H9 (cell line): ENCODE data around the gene HS2ST1. TPM values are rescaled to one million over a fixed set of nuclear protein-coding genes. Genes with fewer than 3 reads are reported as not detected.
A peak's percentile ranks its signal among the peaks of the same experiment; 100 is the strongest.
"Not testable (repeated sequence)": the region's sequence is repeated elsewhere in the genome, so short reads cannot be mapped to it uniquely, and the experiment has no call there.

Source experiments
- DNase-seq: peaks from one replicate; pipeline ENCODE4 v3.0.0-alpha.2; 2017
- H2AFZ ChIP-seq: one replicate; pipeline ENCODE4 v1.6.1; 2013; ENCODE audit warnings: mild to moderate bottlenecking, low read length, control low read depth, moderate library complexity
- H2AK5ac ChIP-seq: 2 replicates; pipeline ENCODE4 v1.6.1; 2013; ENCODE audit warnings: low read length, control low read depth, mixed read lengths; ENCODE audit not compliant: insufficient read length
- H2BK120ac ChIP-seq: one replicate; pipeline ENCODE4 v1.6.1; 2013; ENCODE audit warnings: low read depth, mild to moderate bottlenecking, low read length, control low read depth, inconsistent platforms; ENCODE audit not compliant: poor library complexity, severe bottlenecking
- H2BK12ac ChIP-seq: 2 replicates; pipeline ENCODE4 v1.6.1; 2013; ENCODE audit warnings: low read length, control low read depth, mixed read lengths, low read depth; ENCODE audit not compliant: insufficient read length
- H2BK15ac ChIP-seq: 2 replicates; pipeline ENCODE4 v1.6.1; 2013; ENCODE audit warnings: low read depth, low read length, control low read depth
- H2BK20ac ChIP-seq: one replicate; pipeline ENCODE4 v1.6.1; 2013; ENCODE audit warnings: low read depth, mild to moderate bottlenecking, low read length, control low read depth, inconsistent platforms; ENCODE audit not compliant: poor library complexity, severe bottlenecking
- H2BK5ac ChIP-seq: 2 replicates; pipeline ENCODE4 v1.6.1; 2013; ENCODE audit warnings: low read length, control low read depth, mixed read lengths; ENCODE audit not compliant: insufficient read length
- H3K14ac ChIP-seq: 2 replicates; pipeline ENCODE4 v1.6.1; 2013; ENCODE audit warnings: low read length, control low read depth; ENCODE audit not compliant: insufficient read depth
- H3K18ac ChIP-seq: 2 replicates; pipeline ENCODE4 v1.6.1; 2013; ENCODE audit warnings: low read depth, mild to moderate bottlenecking, mixed read lengths, low read length, control low read depth; ENCODE audit not compliant: insufficient read length
- H3K23ac ChIP-seq: 2 replicates; pipeline ENCODE4 v1.6.1; 2013; ENCODE audit warnings: low read length, control low read depth, mixed read lengths, low read depth; ENCODE audit not compliant: insufficient read length
- H3K23me2 ChIP-seq: 2 replicates; pipeline ENCODE4 v1.6.1; 2013; ENCODE audit warnings: low read depth, mild to moderate bottlenecking, mixed read lengths, low read length, control low read depth; ENCODE audit not compliant: insufficient read length, poor library complexity, severe bottlenecking
- H3K27ac ChIP-seq: 2 replicates; pipeline ENCODE4 v1.5.1; 2013; ENCODE audit warnings: low read length, control low read depth, mixed read lengths, low read depth; ENCODE audit not compliant: insufficient read length
- H3K27me3 ChIP-seq: 2 replicates; pipeline ENCODE4 v1.6.1; 2013; ENCODE audit warnings: low read length, control low read depth, inconsistent platforms; ENCODE audit not compliant: insufficient read depth
- H3K4ac ChIP-seq: 2 replicates; pipeline ENCODE4 v1.6.1; 2013; ENCODE audit warnings: low read depth, mild to moderate bottlenecking, control low read depth, inconsistent platforms, low read length, moderate library complexity
- H3K4me1 ChIP-seq: 2 replicates; pipeline ENCODE4 v1.6.1; 2013; ENCODE audit warnings: low read length, control low read depth, inconsistent platforms; ENCODE audit not compliant: insufficient read depth
- H3K4me2 ChIP-seq: 2 replicates; pipeline ENCODE4 v1.6.1; 2013; ENCODE audit warnings: low read length, control low read depth, mixed read lengths; ENCODE audit not compliant: insufficient read length, insufficient read depth
- H3K56ac ChIP-seq: 2 replicates; pipeline ENCODE4 v1.6.1; 2013; ENCODE audit warnings: low read depth, mild to moderate bottlenecking, mixed read lengths, low read length, control low read depth; ENCODE audit not compliant: insufficient read length
- H3K79me1 ChIP-seq: 2 replicates; pipeline ENCODE4 v1.6.1; 2013; ENCODE audit warnings: low read depth, mild to moderate bottlenecking, moderate library complexity, low read length, control low read depth, inconsistent platforms; ENCODE audit not compliant: insufficient read depth, poor library complexity, severe bottlenecking
- H3K79me2 ChIP-seq: 2 replicates; pipeline ENCODE4 v1.6.1; 2013; ENCODE audit warnings: low read length, control low read depth, inconsistent platforms; ENCODE audit not compliant: insufficient read depth
- H3K9ac ChIP-seq: 2 replicates; pipeline ENCODE4 v1.6.1; 2013; ENCODE audit warnings: low read length, control low read depth, mixed read lengths; ENCODE audit not compliant: insufficient read length; ENCODE audit errors: extremely low read depth
- H3K9me3 ChIP-seq: one replicate; pipeline ENCODE4 v1.6.1; 2013; ENCODE audit warnings: low read depth, low read length, inconsistent platforms; ENCODE audit not compliant: control insufficient read depth
- H3T11ph ChIP-seq: one replicate; pipeline ENCODE4 v1.6.1; 2013; ENCODE audit warnings: mild to moderate bottlenecking, low read length, control low read depth, inconsistent platforms
- H4K20me1 ChIP-seq: one replicate; pipeline ENCODE4 v1.6.1; 2013; ENCODE audit not compliant: control insufficient read depth, insufficient read length, insufficient read depth
- H4K5ac ChIP-seq: 2 replicates; pipeline ENCODE4 v1.6.1; 2013; ENCODE audit warnings: low read depth, mild to moderate bottlenecking, mixed read lengths, low read length, control low read depth; ENCODE audit not compliant: insufficient read length
- H4K8ac ChIP-seq: replicated peaks from 2 replicates; pipeline ENCODE4 v1.6.1; 2013; ENCODE audit warnings: low read length, control low read depth, mixed read lengths, low read depth; ENCODE audit not compliant: insufficient read length
- H4K91ac ChIP-seq: 2 replicates; pipeline ENCODE4 v1.6.1; 2013; ENCODE audit warnings: low read depth, mild to moderate bottlenecking, moderate library complexity, mixed read lengths, low read length, control low read depth; ENCODE audit not compliant: insufficient read length
- H3K27ac Mint-ChIP-seq, 3 experiments: 2 replicates in 2 of 3; 3 replicates in 1 of 3; pipeline ENCODE4 v1.8.0; 2020 to 2021; ENCODE audit warnings: mixed read lengths in 3 of 3, mild to moderate bottlenecking in 1 of 3, moderate library complexity in 1 of 3
- H3K27me3 Mint-ChIP-seq: 2 replicates; pipeline ENCODE4 v1.8.0; 2021; ENCODE audit warnings: low read depth, mild to moderate bottlenecking, moderate library complexity, mixed read lengths
- H3K36me3 Mint-ChIP-seq, 3 experiments: 2 replicates in 2 of 3; 3 replicates in 1 of 3; pipeline ENCODE4 v1.8.0; 2020 to 2021; ENCODE audit warnings: low read depth in 3 of 3, mixed read lengths in 3 of 3; ENCODE audit not compliant: insufficient read depth in 1 of 3
- H3K4me1 Mint-ChIP-seq, 2 experiments: 2 replicates each; pipeline ENCODE4 v1.8.0; 2020; ENCODE audit warnings: mixed read lengths in 2 of 2
- H3K4me3 Mint-ChIP-seq, 2 experiments: 2 replicates in 1 of 2; 3 replicates in 1 of 2; pipeline ENCODE4 v1.8.0; 2020 to 2021; ENCODE audit warnings: mild to moderate bottlenecking in 2 of 2, mixed read lengths in 2 of 2, moderate library complexity in 1 of 2
- H3K9me3 Mint-ChIP-seq, 2 experiments: 2 replicates in 1 of 2; 3 replicates in 1 of 2; pipeline ENCODE4 v1.8.0; 2020; ENCODE audit warnings: mild to moderate bottlenecking in 2 of 2, mixed read lengths in 2 of 2, moderate library complexity in 1 of 2
- CTCF ChIP-seq: fragments of 200-600 bp; sonication (generic); conservative IDR thresholded peaks from 3 replicates; pipeline ENCODE4 v1.8.0; 2021; ENCODE audit warnings: antibody characterized with exemption, mild to moderate bottlenecking
- WGBS: extraction: QIAGEN DNeasy Blood & Tissue Kit; methylation state at CpG from one replicate; pipeline ENCODE4 v1.1.7; 2013; ENCODE audit warnings: missing lambda C conversion rate, low lambda C conversion rate, mixed read lengths; ENCODE audit not compliant: insufficient read length; ENCODE audit errors: extremely low coverage; 5-methylcytosine and 5-hydroxymethylcytosine counted together
- total RNA-seq: library from RNA; stranded (reverse); gene quantifications from 2 replicates; pipeline ENCODE4 v1.2.1, GENCODE V29; 2021

The HS2ST1 gene
- total RNA-seq, 1 experiment from 2014 or later = 20.1 TPM

GRCh38 chr1:87024936-87025540, 110.6 kb downstream of the HS2ST1 start:
- no peak overlapping the region for H2BK12ac ChIP-seq
- no peak overlapping the region for H3K4ac ChIP-seq
- no peak overlapping the region for H4K5ac ChIP-seq
- no peak overlapping the region for H4K91ac ChIP-seq
- no peaks in the 10 kb centered on the region for H4K20me1 ChIP-seq
- H3K4me1 Mint-ChIP-seq = peaks cover 9 to 11% of the 10 kb centered on the region in 2 experiments
- H2BK15ac ChIP-seq = no peak overlapping the region
- no peaks in the 10 kb centered on the region for H3K9me3 Mint-ChIP-seq
- no peaks in the 10 kb centered on the region for H3K9me3 ChIP-seq
- H2BK120ac ChIP-seq = no peak overlapping the region
- H3K79me1 ChIP-seq = no peaks in the 10 kb centered on the region
- H3T11ph ChIP-seq = no peak overlapping the region
- H3K4me2 ChIP-seq = no peak overlapping the region
- H4K8ac ChIP-seq = no peak overlapping the region
- no peaks in the 10 kb centered on the region; the same call in 1 of the 2 replicates for H3K79me2 ChIP-seq
- peaks cover 3% of the 10 kb centered on the region for H3K4me1 ChIP-seq
- peak; percentile 32 for DNase-seq
- H3K56ac ChIP-seq = no peak overlapping the region
- H3K18ac ChIP-seq = no peak overlapping the region
- H3K27ac Mint-ChIP-seq = no peak overlapping the region
- no peak overlapping the region for H3K27ac ChIP-seq
- H3K27me3 ChIP-seq = no peaks in the 10 kb centered on the region
- H2BK20ac ChIP-seq = no peak overlapping the region
- H3K36me3 Mint-ChIP-seq = no peaks in the 10 kb centered on the region
- H3K23me2 ChIP-seq = no peaks in the 10 kb centered on the region
- no peak overlapping the region for H3K14ac ChIP-seq
- no peak overlapping the region for H3K9ac ChIP-seq
- H2AK5ac ChIP-seq = no peak overlapping the region
- no peaks in the 10 kb centered on the region for H3K27me3 Mint-ChIP-seq
- H2BK5ac ChIP-seq = no peak overlapping the region
- TF ChIP-seq CTCF = peak; percentile 69
- no peak overlapping the region for H3K4me3 Mint-ChIP-seq
- H3K23ac ChIP-seq = no peak overlapping the region
- no peak overlapping the region for H2AFZ ChIP-seq
- no CpG with 5 or more reads among the region's 2 CpGs for WGBS

GRCh38 chr1:87027561-87027960, 113.1 kb downstream of the HS2ST1 start:
- not testable (repeated sequence) for H3K36me3 Mint-ChIP-seq, H4K91ac ChIP-seq, H3K23ac ChIP-seq, H4K20me1 ChIP-seq, H3K4me3 Mint-ChIP-seq, H3K9ac ChIP-seq, H2BK120ac ChIP-seq, H3K4me1 ChIP-seq, H4K5ac ChIP-seq, H3K27me3 Mint-ChIP-seq, H3K23me2 ChIP-seq, H3K27ac ChIP-seq, H3K4me2 ChIP-seq, H3K18ac ChIP-seq, H3K27ac Mint-ChIP-seq, H2BK20ac ChIP-seq, H2BK15ac ChIP-seq, H3K9me3 Mint-ChIP-seq, DNase-seq, H3K4ac ChIP-seq, H3K9me3 ChIP-seq, H3K79me1 ChIP-seq, H3K79me2 ChIP-seq, H3K4me1 Mint-ChIP-seq, H2AK5ac ChIP-seq, H4K8ac ChIP-seq, H3K14ac ChIP-seq, H2BK5ac ChIP-seq, H3K27me3 ChIP-seq, H3T11ph ChIP-seq, H3K56ac ChIP-seq, H2AFZ ChIP-seq, H2BK12ac ChIP-seq
- WGBS = no CpG with 5 or more reads among the region's 4 CpGs
